ENCODE results near the gene PACRG. TPM values are rescaled to one million over a fixed set of nuclear protein-coding genes. Genes with fewer than 3 reads are reported as not detected.

Gene PACRG
- total and polyA plus RNA-seq, 2 of the 4 experiments (the other 2 are of a cell fraction), result not detected

DNA sequence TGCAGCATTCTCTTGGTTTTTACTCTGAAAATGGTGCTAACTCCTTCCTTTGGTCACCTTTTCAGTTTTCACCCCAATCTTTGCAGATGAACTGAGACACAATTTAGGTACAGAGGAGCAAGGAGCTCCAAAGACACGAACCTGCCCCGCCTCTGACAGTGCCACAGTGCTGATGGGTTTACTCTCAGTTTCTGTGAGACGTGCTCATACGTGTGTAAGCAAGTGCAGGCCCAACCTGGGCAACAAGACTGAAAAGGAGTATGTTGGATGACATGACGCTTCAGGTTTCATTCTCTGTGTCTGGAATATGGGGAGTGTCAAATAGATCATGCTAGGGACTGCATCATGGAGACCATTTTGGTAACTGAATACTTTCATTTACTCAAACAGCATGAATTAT, 352.5 kb downstream of the PACRG start:
- H2AK9ac ChIP-seq (replicated peaks; ENCODE audit: low read depth, low read length, poor library complexity), result no peak overlapping the region
- no peak overlapping the region for H2BK20ac ChIP-seq (ENCODE audit: low read depth, low read length)
- no peak overlapping the region for H3K4ac ChIP-seq (ENCODE audit: low read depth, low read length)
- no peak overlapping the region for H2AFZ ChIP-seq (replicated peaks; ENCODE audit: low read length, poor library complexity)
- H2BK15ac ChIP-seq (ENCODE audit: low read depth, low read length), result no peak overlapping the region
- no peak overlapping the region for H3K23ac ChIP-seq (ENCODE audit: low read depth, low read length)
- H3K79me1 ChIP-seq (ENCODE audit: low read depth in 1 of 2, low read length in 2 of 2), result no peaks in the 10 kb centered on the region
- dilution Hi-C loops (cut with HindIII; ENCODE audit: low sequenced_read_pairs, unreplicated experiment), result no loop called here
- no peak overlapping the region for H2BK120ac ChIP-seq (ENCODE audit: low read depth, low read length)
- no peaks in the 10 kb centered on the region for H4K20me1 ChIP-seq (ENCODE audit: insufficient read depth, low read length)
- no peak overlapping the region for H3K27ac ChIP-seq (ENCODE audit: insufficient read depth, low read length)
- BruUV-seq (replicated peaks), result no TSS peak
- intact Hi-C loops (cut with micrococcal nuclease), result no loop called here
- no peak for ATAC-seq (ENCODE audit: low read depth)
- no peak overlapping the region for H3K4me3 ChIP-seq (ENCODE audit: insufficient read depth, low read depth, low read length)
- ChIA-PET CTCF (no interaction called here), POLR2A (ENCODE audit: unreplicated experiment) (no interaction called here)
- no peak overlapping the region for H3K9ac ChIP-seq (ENCODE audit: low read depth, low read length)
- H3K9me1 ChIP-seq (ENCODE audit: insufficient read depth, low read length), result no peaks in the 10 kb centered on the region
- H3K27me3 ChIP-seq (ENCODE audit: control insufficient read depth, insufficient read depth, low read length), result no peaks in the 10 kb centered on the region
- no peaks in the 10 kb centered on the region for H3K4me1 ChIP-seq (ENCODE audit: control insufficient read depth, insufficient read depth, low read length)
- H3K14ac ChIP-seq (replicated peaks; ENCODE audit: low read depth, low read length), result no peak overlapping the region
- H3K18ac ChIP-seq (ENCODE audit: low read depth, low read length), result no peak overlapping the region
- no peak overlapping the region for H2BK5ac ChIP-seq (ENCODE audit: low read depth, low read length, poor library complexity, severe bottlenecking)
- H4K91ac ChIP-seq (ENCODE audit: insufficient read depth, low read depth, low read length), result no peak overlapping the region
- TF ChIP-seq CHD1 (IDR thresholded peaks at IDR 0.05; ENCODE audit: low read depth, low read length) (no peak), MAZ (IDR thresholded peaks at IDR 0.05; ENCODE audit: borderline replicate concordance, low read depth, low read length) (no peak), POLR2A (IDR thresholded peaks at IDR 0.05; ENCODE audit: low read depth, low read length) (no peak), MXI1 (IDR thresholded peaks at IDR 0.05; ENCODE audit: borderline replicate concordance, low read depth, low read length) (no peak), RAD21 (IDR thresholded peaks at IDR 0.05; ENCODE audit: low read length) (no peak), MAFK (IDR thresholded peaks at IDR 0.05; ENCODE audit: low read depth, low read length) (no peak), NFE2L2 (IDR thresholded peaks at IDR 0.05; ENCODE audit: low read depth, low read length) (no peak), FOS (IDR thresholded peaks at IDR 0.05; ENCODE audit: low read depth, low read length) (no peak), CEBPB (IDR thresholded peaks at IDR 0.05; ENCODE audit: low read depth, low read length) (no peak)
- TF ChIP-seq, protein P1, sequence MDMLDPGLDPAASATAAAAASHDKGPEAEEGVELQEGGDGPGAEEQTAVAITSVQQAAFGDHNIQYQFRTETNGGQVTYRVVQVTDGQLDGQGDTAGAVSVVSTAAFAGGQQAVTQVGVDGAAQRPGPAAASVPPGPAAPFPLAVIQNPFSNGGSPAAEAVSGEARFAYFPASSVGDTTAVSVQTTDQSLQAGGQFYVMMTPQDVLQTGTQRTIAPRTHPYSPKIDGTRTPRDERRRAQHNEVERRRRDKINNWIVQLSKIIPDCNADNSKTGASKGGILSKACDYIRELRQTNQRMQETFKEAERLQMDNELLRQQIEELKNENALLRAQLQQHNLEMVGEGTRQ (IDR thresholded peaks at IDR 0.05; ENCODE audit: low read depth, low read length), result no peak
- TF ChIP-seq, protein P2, sequence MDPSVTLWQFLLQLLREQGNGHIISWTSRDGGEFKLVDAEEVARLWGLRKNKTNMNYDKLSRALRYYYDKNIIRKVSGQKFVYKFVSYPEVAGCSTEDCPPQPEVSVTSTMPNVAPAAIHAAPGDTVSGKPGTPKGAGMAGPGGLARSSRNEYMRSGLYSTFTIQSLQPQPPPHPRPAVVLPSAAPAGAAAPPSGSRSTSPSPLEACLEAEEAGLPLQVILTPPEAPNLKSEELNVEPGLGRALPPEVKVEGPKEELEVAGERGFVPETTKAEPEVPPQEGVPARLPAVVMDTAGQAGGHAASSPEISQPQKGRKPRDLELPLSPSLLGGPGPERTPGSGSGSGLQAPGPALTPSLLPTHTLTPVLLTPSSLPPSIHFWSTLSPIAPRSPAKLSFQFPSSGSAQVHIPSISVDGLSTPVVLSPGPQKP (IDR thresholded peaks at IDR 0.05; ENCODE audit: borderline replicate concordance, low read depth, low read length), result no peak
- TF ChIP-seq, protein P3, sequence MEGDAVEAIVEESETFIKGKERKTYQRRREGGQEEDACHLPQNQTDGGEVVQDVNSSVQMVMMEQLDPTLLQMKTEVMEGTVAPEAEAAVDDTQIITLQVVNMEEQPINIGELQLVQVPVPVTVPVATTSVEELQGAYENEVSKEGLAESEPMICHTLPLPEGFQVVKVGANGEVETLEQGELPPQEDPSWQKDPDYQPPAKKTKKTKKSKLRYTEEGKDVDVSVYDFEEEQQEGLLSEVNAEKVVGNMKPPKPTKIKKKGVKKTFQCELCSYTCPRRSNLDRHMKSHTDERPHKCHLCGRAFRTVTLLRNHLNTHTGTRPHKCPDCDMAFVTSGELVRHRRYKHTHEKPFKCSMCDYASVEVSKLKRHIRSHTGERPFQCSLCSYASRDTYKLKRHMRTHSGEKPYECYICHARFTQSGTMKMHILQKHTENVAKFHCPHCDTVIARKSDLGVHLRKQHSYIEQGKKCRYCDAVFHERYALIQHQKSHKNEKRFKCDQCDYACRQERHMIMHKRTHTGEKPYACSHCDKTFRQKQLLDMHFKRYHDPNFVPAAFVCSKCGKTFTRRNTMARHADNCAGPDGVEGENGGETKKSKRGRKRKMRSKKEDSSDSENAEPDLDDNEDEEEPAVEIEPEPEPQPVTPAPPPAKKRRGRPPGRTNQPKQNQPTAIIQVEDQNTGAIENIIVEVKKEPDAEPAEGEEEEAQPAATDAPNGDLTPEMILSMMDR (conservative IDR thresholded peaks at IDR 0.05; ENCODE audit: low read depth, low read length), result no peak
- H2AK5ac ChIP-seq (ENCODE audit: low read depth, low read length), result no peak overlapping the region
- peaks cover 11% of the 10 kb centered on the region for H3K9me3 ChIP-seq (ENCODE audit: control insufficient read depth, insufficient read depth, low read length)
- 30% methylated on average over 2 of the region's 5 CpGs; no CpG with 5 or more reads in 1 of the 2 experiments for WGBS, 2 experiments (ENCODE audit: extremely low coverage in 2 of 2, insufficient read length in 1 of 2)
- H4K5ac ChIP-seq (ENCODE audit: low read depth, low read length), result no peak overlapping the region
- no peak overlapping the region for H3K56ac ChIP-seq (ENCODE audit: extremely low read depth, insufficient read depth, low read length)
- no peaks in the 10 kb centered on the region for H3K36me3 ChIP-seq (ENCODE audit: control insufficient read depth, insufficient read depth, low read length)
- in situ Hi-C loops (cut with MboI; ENCODE audit: low sequenced_read_pairs), result no loop called here
- no peak overlapping the region for H3K4me2 ChIP-seq (ENCODE audit: low read depth, low read length)
- DNase-seq, result no peak
- no peak overlapping the region for H4K8ac ChIP-seq (ENCODE audit: low read depth in 2 of 2, low read length in 2 of 2)
